Measurements from ENCODE around the gene MADD.
"Not testable (repeated sequence)": the region's sequence is repeated elsewhere in the genome, so short reads cannot be mapped to it uniquely, and the experiment has no call there.

MADD gene

GRCh38 chr11:47332791-47333525 is 63.0 kb downstream of the MADD start:
- no peak for DNase-seq (ENCODE audit: low read depth)
- TF ChIP-seq, protein P1, sequence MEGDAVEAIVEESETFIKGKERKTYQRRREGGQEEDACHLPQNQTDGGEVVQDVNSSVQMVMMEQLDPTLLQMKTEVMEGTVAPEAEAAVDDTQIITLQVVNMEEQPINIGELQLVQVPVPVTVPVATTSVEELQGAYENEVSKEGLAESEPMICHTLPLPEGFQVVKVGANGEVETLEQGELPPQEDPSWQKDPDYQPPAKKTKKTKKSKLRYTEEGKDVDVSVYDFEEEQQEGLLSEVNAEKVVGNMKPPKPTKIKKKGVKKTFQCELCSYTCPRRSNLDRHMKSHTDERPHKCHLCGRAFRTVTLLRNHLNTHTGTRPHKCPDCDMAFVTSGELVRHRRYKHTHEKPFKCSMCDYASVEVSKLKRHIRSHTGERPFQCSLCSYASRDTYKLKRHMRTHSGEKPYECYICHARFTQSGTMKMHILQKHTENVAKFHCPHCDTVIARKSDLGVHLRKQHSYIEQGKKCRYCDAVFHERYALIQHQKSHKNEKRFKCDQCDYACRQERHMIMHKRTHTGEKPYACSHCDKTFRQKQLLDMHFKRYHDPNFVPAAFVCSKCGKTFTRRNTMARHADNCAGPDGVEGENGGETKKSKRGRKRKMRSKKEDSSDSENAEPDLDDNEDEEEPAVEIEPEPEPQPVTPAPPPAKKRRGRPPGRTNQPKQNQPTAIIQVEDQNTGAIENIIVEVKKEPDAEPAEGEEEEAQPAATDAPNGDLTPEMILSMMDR (IDR thresholded peaks at IDR 0.05; ENCODE audit: control insufficient read depth, insufficient read depth, low read depth, low read length, missing control alignments): no peak
- no peak overlapping the region for H3K4me3 ChIP-seq (ENCODE audit: control insufficient read depth, low read depth, low read length)

DNA sequence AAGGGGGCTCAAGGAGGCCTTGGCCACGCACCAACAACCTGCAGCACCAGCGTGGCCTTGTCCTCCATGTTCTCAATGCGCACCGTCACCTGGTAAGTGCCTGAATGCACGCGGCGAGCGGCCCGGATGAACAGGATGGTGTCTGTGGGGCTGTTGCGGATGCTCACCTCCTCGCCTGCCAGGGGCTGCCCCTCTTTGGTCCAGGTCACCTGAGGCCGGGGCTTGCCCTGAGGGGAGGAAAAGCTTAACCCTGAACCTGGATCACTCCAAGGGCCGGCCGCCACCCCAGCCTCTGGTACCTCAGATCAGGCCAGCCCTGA is 63.6 kb downstream of the MADD start:
- no peak for DNase-seq (ENCODE audit: low read depth)
- no peak overlapping the region for H3K4me3 ChIP-seq (ENCODE audit: control insufficient read depth, low read depth, low read length)
- TF ChIP-seq, protein P1 (IDR thresholded peaks at IDR 0.05; ENCODE audit: control insufficient read depth, insufficient read depth, low read depth, low read length, missing control alignments): no peak

DNA sequence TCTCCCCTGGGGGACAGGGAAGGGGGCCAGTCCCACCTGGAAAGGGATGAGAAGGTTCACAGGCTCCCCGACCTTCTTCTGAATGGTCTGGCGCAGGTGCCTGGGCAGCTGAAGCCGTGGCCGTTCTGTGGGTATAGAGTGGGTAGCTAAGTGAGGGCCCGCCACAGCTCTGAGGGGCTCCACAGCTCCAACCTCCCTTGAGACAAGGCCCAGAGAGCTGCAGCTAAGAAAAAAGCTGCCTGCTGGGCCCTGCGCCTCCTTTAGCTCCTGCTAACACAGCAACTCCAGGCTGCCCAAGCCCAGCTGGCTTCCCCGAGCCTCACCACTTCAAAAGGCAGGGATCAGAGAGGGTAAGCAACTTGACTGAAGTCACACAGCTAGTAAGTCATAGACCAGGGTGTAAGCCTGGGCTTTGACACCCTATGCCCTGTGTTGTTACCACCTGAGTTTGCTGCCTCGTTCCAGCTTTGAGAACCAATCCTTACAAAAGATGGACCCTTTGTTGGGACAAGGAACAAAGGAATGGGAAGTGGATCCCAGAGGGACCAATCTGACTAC is 64.0 kb downstream of the MADD start:
- no peak overlapping the region for H3K4me3 ChIP-seq (ENCODE audit: control insufficient read depth, low read depth, low read length)
- no peak for DNase-seq (ENCODE audit: low read depth)
- TF ChIP-seq, protein P1 (IDR thresholded peaks at IDR 0.05; ENCODE audit: control insufficient read depth, insufficient read depth, low read depth, low read length, missing control alignments): no peak

DNA sequence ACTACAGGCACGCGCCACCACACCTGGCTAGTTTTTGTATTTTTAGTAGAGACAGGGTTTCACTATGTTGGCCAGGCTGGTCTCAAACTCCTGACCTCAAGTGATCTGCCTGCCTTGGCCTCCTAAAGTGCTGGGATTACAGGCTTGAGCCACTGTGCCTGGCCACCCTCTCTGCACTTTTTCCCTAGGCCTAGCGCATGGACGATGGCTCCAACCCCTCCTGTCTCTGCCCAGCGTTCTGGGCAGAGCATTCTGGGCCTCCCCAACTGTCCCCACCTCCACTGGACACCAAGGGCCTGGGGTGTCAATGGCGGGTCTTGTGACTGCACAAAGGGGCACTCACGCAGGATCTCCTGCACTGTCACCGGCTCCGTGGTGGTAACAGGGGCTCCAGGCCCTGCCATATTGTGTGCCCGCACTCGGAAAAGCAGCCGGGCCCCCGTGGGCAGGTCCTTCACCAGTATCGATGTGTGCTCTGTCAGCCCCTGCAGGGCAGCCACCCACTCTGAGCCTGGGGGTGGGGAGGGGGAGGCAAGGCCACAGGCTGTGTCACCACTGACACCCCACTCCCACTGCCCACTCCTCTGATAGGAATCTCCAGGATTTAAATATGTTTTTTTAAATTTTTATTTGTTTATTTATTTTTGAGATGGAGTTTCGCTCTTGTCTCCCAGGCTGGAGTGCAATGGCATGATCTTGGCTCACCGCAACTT is 64.9 kb downstream of the MADD start:
- not testable (repeated sequence) for H3K4me3 ChIP-seq (ENCODE audit: control insufficient read depth, low read depth, low read length); DNase-seq (ENCODE audit: low read depth)

- no peak for DNase-seq (ENCODE audit: low read depth)
- TF ChIP-seq, protein P1 (IDR thresholded peaks at IDR 0.05; ENCODE audit: control insufficient read depth, insufficient read depth, low read depth, low read length, missing control alignments): no peak
- no peak overlapping the region for H3K4me3 ChIP-seq (ENCODE audit: control insufficient read depth, low read depth, low read length)
These were observed 65.8 kb downstream of the MADD start for GRCh38 chr11:47335733-47336132.

DNA sequence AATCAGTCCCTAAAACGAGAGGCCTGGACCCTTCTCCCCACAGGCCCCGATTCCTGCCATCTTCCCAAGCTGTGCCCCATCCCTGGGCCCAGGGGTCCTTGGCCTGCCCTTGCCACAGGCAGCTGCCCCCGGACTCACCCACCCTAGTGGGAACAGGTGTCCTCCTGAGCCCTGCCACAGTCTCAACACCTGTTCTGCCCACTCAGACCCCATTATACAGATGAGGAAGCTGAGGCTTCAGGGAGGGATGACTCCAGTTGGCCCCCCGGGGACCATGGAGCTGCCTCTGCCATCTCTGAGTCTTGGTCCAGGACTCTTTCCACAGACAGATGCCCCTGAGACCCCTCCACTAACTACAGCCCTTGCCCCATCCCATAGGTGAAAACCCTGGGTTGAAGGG is 66.7 kb downstream of the MADD start:
- TF ChIP-seq, protein P1 (IDR thresholded peaks at IDR 0.05; ENCODE audit: control insufficient read depth, insufficient read depth, low read depth, low read length, missing control alignments): no peak
- no peak overlapping the region for H3K4me3 ChIP-seq (ENCODE audit: control insufficient read depth, low read depth, low read length)
- no peak for DNase-seq (ENCODE audit: low read depth)

DNA sequence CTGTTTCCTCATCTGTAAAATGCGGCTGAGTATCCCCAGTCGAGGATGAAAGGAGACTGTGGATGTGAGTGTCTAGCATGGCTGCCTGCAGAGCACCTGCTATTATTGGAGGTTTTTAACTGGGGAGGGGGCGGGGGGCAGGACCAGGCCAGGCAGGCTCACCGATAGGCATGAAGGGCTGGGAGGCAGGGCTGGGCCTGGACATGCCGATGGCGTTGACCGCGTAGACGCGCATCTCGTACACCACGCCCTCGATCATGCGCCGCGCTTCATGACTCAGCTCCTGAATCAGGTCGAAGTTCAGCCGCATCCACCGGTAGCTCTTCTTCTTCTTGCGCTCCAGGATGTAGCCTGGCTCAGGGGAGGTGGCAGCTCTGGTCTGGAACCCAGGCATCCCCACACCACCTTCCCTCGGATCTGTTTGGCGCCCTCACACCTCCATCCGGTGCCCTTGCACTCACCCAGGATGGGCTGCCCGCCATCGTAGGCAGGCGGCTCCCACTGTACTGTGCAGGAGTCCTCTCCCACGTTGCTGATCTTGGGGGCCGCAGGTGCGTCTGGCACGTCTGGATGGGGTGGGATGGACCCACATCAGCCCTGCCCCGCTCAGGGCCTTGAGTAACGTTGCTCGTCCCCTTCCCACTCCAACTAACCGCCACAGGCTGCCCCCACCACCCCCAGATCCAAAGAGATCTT is 67.4 kb downstream of the MADD start:
- TF ChIP-seq, protein P1 (IDR thresholded peaks at IDR 0.05; ENCODE audit: control insufficient read depth, insufficient read depth, low read depth, low read length, missing control alignments): no peak
- H3K4me3 ChIP-seq (ENCODE audit: control insufficient read depth, low read depth, low read length): no peak overlapping the region
- no peak for DNase-seq (ENCODE audit: low read depth)
